NCI-H1436 (cell line): ENCODE results near the gene PRELID3B.
"Not testable (repeated sequence)": the region's sequence is repeated elsewhere in the genome, so short reads cannot be mapped to it uniquely, and the experiment has no call there.

ENCODE experiments used
- DNase-seq: peaks from one replicate; lab custom pipeline; 2025; lab: John Stamatoyannopoulos, UW

Gene PRELID3B

GRCh38 chr20:59026904-59027740, 15.5 kb downstream of the PRELID3B start:
- no peak for DNase-seq

GRCh38 chr20:59025511-59025910, 17.1 kb downstream of the PRELID3B start:
- no peak for DNase-seq

- no peak for DNase-seq
Measured at GRCh38 chr20:59025086-59025485, 17.5 kb downstream of the PRELID3B start.

DNA sequence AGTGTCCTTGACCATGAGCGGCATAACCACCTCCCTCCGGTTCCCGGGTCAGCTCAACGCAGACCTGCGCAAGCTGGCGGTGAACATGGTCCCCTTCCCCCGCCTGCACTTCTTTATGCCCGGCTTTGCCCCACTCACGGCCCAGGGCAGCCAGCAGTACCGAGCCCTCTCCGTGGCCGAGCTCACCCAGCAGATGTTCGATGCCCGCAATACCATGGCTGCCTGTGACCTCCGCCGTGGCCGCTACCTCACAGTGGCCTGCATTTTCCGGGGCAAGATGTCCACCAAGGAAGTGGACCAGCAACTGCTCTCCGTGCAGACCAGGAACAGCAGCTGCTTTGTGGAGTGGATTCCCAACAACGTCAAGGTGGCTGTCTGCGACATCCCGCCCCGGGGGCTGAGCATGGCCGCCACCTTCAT, 18.5 kb downstream of the PRELID3B start:
- DNase-seq: no peak

- no peak for DNase-seq
Measured at GRCh38 chr20:59023616-59024015, 19.0 kb downstream of the PRELID3B start.

- DNase-seq: no peak
Measured at GRCh38 chr20:59022754-59023153, 19.8 kb downstream of the PRELID3B start.

GRCh38 chr20:59020938-59021551, 21.5 kb downstream of the PRELID3B start:
- no peak for DNase-seq

DNA sequence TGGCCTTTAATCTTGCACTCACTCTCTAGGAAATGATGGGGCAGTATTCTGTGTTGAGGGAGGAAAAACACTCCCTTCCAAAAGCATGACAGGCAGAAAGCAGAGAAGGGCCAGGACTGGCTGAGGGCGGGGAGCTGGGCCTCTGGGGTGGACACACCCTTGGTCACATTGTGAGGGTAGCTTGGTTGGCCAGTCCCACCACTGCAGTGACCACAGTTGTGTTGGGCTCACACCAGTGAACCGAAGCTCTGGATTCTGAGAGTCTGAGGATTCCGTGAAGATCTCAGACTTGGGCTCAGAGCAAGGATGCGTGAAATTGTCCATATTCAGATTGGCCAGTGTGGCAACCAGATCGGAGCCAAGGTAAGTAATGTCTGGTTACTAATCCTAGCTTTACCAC, 23.4 kb downstream of the PRELID3B start, which contains the start of gene TUBB1:
Gene TUBB1 (plus strand): TSS at position 213 of the 400 bp plus-strand sequence. CDS start 94 bp downstream, at position 307.
- DNase-seq: no peak

- DNase-seq: no peak
Measured at GRCh38 chr20:59018817-59019216, 23.8 kb downstream of the PRELID3B start.

DNA sequence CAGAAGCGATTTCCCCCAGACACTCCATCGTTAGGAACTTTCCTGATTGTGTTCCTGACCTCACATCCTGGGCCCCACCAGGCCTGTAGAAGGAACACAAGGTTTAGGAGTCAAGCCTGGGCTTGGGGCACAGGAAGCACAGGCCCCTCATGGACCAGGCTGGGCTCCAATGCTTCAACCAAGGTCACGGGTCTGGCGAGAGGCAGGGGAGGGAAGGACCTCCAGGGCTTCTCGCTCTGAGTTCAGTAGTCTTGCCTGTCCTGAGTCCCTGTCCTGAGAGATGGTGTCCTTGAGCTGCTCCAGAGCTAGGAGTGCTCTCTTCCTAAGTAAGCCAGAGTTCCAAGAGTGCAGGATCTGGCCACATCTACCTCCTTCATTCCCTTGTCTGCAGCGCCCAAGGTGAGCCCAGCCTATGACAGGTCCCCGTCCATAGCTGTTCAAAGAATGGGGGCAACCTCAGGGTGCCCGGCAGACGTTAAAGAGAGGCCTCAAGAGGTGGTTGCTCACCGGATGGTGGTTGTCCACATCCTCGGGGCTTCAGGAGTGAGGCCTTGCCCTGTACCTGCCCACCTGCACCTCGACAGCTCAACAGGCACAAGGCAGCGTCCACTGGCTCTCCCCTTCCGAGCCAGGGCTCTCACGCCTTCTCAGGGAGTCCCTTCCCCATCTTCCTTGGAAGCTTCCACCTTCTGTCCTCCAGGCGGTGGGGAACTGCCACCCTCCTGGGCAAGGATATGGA, 24.9 kb downstream of the PRELID3B start:
- DNase-seq: no peak

DNA sequence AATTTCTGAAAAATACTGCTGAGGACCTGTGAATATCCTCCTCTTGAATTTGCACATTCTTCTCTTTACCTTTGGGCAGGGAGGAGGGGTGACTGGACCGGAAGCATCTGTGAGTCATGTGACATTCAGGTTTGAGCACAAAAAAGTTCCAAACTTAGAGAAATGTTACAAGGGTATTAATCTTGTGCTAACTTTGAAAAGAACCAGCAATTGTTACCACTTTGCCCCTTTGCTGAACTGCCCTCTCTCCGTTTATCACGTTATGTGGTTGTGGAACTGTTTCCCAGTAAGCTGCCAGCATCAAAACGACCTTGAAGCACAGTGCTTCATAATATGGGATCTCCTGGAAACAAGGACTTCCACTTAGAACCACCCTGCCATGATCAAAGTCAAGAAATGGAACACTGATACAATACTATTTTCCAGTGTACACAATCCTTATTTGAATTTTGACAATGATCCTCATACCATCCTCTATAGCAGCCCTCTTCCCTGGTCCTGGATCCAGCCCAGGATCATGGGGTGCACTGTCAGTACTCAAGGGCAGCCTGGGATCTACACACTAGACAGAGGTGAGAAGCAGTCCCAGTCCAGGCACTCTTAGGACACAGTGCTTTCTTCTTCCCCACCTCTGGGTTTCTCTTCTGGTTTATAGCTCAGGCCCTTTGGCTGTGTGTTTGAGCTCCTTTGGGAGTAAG, 25.6 kb downstream of the PRELID3B start:
- DNase-seq: no peak

GRCh38 chr20:59015812-59016711, 26.5 kb downstream of the PRELID3B start:
- DNase-seq: no peak

GRCh38 chr20:59015411-59015810, 27.2 kb downstream of the PRELID3B start:
- no peak for DNase-seq

- DNase-seq: no peak
Measured at GRCh38 chr20:59014680-59015389, 27.8 kb downstream of the PRELID3B start.

- no peak for DNase-seq
Measured at GRCh38 chr20:59013959-59014608, 28.5 kb downstream of the PRELID3B start.

- no peak for DNase-seq
Measured at GRCh38 chr20:59013031-59013951, 29.3 kb downstream of the PRELID3B start.

GRCh38 chr20:59011874-59012157, 30.8 kb downstream of the PRELID3B start:
- DNase-seq: not testable (repeated sequence)

- DNase-seq: no peak
Measured at GRCh38 chr20:59010995-59011873, 31.4 kb downstream of the PRELID3B start.
